Ureter (tissue), 1 donor: ENCODE data around the gene PHF12. TPM values are rescaled to one million over a fixed set of nuclear protein-coding genes. Genes with fewer than 3 reads are reported as not detected.
"Not testable (repeated sequence)": the region's sequence is repeated elsewhere in the genome, so short reads cannot be mapped to it uniquely, and the experiment has no call there.

Source experiments
- DNase-seq: peaks from one replicate; pipeline ENCODE4 v3.0.0-alpha.2; 2020; ENCODE audit warnings: low spot score
- total RNA-seq: library from RNA; stranded (reverse); gene quantifications from one replicate; pipeline ENCODE4 v1.2.4, GENCODE V29; 2023
- donor health status: DM: yes; HTN: yes; CAD: no.

PHF12 gene
- total RNA-seq, 1 donor from 2014 or later: 69.4 TPM

DNA sequence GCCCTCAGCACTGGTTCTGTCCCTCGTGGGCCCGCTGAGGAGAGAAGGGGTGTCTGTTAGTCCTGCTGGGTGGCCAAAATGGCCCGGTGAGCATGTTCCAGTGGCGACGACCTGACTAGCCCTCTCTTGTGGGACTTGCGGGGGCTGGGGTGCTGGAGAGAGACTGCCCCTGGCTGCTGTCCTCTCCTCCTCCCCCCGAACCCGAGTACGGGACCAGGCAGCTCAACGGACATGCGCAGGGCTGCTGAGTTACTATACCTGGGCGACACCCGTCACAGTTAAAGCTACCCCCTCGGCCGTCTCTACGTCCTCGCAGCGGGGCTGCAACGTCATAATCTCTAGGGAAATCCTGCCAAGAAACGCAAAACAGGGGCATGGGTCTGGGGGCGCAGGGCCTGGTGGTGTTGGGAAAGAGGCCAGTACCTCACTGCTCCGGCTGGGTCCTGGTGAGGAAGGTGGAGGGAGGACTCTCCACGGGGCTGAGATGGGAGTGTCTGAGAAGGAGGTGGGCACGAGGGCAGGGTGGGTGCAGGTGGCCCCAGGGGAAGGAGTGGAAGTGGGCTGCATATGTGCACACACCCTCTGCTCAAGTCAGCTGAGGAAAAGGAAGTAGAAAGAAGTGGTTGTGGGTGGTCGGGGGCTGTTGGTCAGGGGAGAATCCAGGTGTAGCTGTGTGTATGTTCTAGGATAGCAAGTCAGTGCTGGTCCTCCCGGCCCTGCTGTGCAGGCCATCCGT is 67.2 kb downstream of the PHF12 start:
- no peak for DNase-seq

DNA sequence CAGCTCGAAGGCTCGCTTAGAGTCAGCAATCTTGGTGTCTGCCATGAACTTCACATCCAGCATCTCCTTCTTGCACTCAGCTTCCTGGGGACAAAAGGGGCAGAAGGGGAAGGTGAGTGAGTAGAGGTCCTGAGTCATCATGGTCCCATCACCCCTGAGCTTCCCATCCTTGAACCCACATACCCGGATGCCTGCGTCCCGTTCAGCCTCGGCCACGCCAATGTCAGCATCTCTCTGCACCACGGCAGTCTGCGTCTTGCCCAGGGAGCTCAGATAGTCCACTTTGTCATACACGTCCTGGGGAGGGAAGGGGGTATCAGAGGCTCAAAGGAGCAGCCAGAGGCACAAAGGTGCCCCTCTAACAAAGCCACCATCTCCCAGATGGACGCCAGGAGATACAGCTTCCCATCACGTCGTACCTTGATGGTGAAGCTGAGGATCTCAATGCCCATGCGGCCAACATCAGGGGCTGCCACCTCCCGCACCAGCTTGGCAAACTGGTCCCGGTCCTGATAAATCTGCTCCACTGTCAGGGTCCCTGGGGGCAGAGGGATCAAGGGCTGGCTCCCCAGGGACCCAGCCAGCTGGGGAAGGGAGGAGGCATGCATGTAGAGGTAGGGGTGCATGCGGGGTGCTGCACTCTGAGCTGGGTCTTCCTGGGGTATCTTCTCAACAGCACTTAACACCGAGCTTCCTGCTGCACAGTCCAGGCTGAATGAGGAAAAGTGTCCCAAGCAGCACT is 69.0 kb downstream of the PHF12 start:
- DNase-seq: no peak

DNA sequence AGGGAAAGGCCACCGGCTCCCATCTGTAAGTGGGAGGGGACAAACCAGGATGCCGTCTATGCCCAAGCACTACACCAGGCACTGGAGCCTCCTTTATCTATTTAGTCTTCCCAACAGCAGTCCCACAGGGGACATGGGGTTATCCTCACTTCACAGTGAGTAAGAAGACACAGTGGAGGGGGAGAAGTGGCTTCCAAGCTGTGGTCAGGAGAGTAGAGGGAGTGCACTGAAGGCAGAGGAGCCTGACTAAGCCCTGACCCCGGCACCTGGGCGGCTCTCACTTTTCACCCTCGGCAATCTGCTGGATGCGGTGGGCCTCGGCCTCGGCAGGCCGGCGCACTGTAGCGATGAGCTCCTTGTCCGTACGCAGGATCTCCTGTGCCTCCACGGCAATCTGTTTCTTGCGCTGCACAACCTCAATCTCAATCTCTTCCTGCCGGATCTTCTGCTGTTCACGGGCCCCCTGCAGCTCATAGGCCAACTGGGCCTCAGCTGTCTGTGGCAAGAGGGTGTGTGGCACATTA is 69.7 kb downstream of the PHF12 start:
- no peak for DNase-seq

DNA sequence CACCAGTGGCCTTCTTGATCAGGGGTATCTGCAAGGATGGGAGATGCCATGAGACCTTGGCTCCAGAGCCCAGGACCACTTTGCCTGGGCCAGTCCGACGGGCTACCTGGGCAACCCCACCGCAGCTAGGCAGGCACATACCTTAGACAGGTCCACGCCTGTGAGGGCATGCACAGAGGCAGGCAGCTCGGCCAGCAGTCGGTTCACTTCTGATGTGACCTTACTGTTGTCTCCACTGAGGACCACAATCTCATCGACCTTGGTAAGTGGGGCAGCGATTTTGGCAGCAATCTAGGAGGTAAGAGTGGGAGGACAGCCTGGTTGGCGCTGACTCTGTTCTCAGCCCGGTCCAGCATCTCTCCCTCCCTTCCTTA is 70.8 kb downstream of the PHF12 start:
- no peak for DNase-seq

DNA sequence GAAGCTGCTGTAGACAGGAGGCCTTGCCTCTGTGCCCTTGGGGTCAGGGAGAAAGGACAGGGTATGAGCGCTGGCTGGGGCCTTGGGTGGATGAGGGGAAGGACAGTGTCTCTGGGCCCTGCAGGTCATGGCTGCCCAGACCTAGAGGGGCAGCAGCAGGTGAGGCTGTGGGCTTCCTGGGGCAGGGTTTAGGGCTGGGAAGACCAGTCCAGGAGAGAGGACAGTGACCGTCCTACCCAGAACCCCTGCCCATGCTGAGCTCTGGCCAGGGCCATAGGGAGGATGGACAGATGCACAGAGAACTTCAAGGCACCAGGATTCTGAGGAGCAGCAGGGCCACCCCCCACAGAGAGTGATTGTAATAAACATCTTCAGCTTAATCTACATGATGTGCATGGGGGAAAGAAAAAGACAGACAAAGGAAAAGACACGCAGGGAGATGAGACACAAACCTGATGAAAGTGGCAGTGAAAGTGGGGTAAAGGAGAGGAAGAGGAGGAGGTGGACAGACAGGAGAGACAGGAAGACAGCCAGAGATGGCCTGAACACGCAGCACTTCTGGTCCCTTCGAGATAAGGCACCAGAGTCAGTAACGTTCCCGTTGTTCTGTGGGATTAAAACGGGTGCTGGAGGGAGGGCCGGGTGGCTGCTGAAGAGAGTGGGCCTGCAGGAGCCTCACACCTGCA is 71.3 kb downstream of the PHF12 start:
- DNase-seq: no peak

DNA sequence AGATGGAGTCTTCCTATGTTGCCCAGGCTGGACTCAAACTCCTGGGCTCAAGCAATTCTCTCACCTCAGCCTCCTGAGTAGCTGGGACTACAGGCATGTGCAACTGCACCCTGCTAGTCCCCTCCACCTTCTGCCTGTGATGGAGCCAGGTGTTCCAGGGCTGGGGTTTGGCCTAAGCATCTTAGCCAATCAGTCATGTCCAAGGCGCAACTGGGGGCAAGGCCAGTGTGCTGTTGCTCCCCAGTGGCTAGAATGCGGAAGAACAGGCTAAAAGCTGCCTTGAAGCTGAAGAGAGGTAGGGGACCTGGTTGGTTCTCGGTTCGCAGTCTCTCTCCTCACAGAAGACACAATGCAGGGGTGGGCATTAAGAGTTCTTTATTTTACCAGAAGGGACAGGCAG is 72.3 kb downstream of the PHF12 start:
- DNase-seq: no peak

DNA sequence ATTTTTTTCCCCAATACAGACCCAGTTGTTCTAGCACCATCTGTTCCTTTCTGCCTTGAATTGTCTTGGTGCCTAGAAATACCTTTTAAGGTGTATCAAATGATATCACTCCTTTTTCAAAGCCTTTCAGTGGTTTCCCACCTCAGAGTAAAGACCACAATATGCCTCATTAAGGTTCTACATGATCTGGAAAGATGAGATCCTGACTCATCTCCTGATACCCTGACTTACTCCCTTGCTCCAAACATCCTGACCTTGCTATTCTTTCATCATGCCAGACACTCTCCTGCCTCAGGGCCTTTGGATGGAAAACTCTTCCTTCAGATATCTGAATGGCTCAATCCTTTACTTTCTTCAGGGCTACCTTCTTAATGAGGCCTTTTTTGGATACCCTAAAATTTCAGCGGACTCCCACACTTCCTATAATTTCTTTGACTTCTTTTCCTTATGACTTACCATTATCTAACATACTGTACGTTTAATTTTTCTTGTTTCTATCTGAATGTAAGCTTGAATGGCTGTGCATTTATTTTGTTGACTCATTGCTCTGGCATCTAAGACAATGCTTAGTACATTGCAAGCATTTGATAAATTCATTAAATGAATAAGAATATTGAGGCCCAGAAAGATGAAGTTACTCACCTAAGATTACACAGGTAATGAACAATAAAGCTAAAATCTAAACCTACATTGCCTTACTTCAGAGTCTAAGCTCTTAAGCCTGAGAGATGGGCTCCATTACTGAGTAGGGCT is 73.0 kb downstream of the PHF12 start:
- no peak for DNase-seq

DNA sequence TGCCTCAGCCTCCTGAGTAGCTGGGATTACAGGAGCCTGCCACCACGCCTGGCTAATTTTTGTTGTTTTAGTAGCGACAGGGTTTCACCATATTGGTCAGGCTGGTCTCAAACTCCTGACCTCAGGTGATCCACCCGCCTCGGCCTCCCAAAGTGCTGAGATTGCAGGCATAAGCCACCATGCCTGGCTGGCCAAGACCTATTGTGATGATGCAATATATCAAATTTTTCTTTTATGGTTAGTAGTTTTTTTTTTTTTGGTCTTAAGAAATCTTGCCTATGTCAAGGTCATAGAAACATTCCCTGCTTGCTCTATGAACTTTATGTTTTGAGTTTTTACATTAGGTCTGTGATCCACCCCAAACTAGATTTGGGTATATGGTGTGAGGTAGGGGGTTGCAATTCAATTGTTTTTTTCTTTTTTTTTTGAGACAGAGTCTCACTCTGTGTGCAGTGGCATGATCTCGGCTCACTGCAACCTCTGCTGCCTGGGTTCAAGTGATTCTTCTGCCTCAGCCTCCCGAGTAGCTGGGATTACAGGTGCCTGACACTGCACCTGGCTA is 74.1 kb downstream of the PHF12 start:
- DNase-seq: not testable (repeated sequence)

DNA sequence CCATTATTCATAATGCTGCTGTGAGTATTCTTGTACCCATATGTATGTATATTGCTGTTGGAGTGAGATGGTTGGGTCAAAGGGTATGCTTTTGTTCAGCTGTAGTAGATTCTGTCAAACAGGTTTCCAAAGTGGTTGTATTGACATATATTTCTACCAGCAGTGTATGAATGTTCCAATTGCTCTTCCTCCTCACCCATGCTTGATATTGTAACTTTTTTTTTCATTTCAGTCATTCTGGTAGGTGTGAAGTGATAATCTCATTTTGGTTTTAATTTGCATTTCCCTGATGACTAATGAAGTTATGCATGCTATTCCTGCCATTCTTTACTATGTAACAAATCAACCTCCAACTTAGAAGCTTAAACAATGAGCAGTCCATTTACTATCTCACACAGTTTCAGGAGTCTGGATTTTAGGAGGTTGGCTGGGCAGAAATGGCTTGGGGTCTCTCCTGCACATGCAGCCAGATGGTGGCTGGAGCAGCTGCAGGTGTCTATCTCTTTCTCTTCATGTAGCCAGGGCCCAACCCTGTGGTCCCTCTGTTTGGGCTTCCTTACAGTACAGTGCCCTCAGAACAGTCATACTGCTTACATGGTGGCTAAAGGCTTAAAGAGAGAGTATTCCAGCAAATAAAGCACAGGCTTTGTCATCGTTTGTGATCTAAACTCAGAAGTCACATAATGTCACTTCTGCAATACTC is 75.3 kb downstream of the PHF12 start:
- DNase-seq: no peak

DNA sequence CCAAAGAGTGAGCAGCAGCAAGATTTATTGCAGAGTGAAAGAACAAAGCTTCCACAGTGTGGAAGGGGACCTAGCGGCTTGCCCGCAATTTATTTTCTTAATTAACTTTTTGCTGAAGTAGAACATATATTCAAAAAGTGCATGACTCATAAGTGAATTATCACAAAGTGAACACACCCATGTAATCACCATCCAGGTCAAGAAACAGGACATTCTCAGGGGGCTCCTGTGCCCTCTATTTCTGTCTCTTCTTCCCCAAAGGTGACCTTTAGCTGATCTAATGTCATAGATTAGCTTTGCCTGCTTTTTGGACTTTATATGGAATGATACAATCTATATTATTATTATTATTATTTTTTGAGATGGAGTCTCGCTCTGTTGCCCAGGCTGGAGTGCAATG is 76.6 kb downstream of the PHF12 start:
- no peak for DNase-seq

DNA sequence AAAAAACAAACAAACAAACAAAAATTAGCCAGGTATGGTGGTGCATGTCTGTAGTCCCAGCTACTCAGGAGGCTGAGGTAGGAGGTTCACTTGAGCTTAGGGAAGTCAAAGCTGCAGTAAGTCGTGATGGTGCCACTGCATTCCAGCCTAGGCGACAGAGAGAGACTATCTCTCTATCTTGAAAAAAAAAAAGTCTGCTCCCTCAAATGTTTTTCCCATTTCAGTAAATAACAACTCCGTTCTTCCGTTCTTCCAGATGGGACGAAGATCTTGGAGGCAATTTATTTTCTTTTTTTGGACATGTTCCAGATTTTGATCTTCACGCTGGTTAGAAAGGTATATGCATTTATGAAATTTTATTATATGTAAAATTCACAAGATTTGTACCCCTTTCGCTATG is 77.5 kb downstream of the PHF12 start:
- no peak for DNase-seq

DNA sequence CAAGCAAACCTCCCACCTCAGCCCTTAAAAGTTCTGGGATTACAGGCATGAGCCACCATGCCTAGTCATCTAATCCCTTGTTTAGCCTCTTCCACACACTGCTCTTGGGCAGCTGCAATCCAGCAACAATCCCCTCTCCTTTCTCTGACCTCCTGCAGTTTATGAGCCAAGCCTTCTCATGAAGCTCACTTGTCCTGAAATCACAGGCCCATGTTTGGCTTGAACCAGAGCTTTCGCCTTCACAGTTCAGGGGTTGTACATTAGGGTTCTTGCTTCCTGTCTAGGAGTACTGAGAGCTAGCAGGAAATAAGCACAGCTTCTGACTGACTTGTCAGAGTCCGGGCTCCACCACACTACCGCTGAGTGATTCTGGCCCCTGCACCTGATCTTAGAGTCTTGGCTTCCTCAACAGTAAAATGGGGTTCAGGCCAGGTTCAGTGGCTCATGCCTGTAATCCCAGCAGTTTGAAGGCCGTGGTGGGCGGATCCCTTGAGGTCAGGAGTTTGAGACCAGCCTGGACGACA is 80.2 kb downstream of the PHF12 start:
- DNase-seq: no peak

DNA sequence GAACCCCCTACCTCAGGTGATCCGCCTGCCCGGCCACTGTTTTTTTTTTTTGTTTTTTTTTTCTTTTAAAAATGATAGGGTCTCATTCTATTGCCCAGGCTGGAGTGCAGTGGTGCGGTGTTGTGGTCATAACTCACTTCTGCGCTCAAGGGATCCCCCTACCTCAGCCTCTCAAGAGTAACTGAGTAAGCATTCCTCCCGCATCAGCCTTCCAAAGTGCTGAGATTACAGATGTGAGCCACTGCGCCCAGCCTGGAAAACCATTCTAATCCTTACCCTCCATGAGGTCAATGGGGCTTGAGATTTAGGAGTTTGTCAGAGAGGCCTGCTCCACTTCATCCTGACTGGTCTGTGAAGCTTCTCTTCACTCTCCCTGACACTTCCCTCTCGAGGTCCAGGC is 84.0 kb downstream of the PHF12 start:
- no peak for DNase-seq

DNA sequence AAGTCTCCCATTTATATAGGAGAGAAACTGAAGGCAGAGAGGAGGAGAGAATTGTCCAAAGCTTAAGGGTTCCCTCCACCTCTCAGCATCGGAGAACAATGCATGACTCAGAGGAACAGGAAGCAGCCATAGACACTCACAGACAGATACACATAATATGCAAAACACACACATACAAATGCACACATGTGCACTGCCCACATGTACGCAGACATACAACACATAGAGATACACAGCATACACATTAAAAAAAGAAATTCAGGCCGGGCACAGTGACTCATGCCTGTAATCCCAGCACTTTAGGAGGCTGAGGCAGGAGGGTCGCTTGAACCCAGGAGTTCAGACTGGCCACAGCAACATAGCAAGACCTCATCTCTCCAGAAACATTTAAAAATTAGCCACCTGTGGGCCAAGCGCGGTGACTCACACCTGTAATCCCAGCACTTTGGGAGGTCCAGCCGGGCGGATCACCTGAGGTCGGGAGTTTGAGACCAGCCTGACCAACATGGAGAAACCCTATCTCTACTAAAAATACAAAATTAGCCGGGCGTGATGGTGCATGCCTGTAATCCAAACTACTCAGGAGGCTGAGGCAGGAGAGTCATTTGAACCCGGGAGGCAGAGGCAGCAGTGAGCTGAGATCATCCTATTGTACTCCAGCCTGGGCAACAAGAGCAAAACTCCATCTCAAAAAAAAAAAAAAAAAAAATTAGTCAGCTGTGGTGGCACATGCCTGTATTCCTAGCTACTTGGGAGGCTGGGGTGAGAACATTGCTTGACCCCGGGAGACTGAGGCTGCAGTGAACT is 85.2 kb downstream of the PHF12 start:
- DNase-seq: no peak

DNA sequence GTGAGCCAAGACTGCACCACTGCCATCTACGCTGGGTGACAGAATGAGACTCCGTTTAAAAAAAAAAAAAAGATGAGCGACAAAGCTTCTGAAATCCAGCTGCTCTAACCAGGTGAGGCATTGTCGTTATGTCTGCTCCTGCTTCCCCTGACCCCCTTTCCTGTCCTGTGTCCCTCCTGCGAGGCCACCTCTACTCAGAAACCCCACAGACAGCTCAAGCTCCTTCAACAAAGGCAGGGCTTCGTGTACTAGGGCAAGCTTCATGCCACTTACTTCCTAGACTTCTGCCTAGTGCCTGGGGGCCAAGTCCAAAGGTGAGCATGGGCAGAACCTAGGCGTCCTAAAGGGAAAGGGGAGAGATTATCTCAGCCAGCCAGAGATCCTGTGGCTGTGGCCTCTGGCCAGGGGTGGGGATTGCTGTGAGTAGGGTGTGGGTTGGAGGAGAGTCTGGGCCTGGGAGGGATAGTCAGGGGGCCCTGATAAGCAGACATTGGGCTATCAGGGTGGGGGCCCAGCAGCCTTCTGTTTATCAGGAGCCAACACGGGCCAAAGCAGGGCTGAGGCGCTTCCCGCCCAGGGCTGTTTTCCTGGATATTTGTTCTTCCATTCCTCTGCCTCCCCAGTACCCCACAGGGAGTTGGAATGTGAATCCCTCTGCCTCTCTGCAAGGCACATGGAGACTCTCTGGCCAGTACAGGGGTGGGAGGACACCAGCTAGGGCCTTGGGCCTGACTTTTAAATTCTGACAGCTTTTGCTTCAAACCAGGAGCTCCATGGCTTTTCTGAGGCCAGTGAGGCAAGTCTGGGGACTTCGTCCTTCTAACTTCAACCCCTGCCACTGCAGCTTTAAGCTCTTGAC is 86.1 kb downstream of the PHF12 start:
- DNase-seq: no peak

DNA sequence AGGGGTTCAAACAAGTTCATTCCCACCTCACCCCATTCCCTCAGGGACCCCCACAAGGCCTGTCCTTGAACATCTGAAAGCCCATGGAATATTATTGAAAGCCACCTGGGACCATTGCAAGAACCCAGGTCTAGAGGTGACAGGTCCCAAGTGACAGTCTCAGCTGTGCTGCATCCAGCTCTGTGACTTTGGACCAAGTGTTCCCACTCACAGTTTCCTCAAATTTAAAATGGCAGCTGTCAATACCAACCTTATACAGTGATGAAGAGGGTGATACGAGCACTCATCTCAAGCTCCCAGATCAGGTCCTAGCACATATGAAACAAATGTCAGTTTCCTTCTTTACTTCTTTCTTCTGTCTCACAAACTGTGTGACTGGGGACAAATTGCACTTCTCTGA is 87.4 kb downstream of the PHF12 start:
- DNase-seq: no peak

DNA sequence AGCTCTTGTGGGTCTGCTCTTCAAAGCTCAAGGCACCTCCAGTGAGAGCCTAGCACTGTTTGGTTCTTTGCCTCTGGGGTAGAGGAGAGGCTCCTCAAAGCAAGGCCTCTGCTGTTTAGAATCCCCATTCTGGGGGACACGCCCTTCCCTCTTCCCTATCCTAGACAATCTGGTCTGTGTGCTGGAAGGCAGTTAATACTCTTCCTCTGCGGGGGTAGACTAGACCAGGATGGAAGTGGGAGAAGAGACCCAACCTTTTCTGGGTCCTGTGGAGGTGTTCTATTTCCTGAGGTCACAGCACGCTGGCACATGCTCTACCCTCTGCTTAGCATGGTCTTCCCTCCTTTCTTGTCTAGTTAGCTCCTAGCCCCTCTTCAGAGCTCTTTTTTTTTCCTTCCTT is 88.8 kb downstream of the PHF12 start:
- no peak for DNase-seq

DNA sequence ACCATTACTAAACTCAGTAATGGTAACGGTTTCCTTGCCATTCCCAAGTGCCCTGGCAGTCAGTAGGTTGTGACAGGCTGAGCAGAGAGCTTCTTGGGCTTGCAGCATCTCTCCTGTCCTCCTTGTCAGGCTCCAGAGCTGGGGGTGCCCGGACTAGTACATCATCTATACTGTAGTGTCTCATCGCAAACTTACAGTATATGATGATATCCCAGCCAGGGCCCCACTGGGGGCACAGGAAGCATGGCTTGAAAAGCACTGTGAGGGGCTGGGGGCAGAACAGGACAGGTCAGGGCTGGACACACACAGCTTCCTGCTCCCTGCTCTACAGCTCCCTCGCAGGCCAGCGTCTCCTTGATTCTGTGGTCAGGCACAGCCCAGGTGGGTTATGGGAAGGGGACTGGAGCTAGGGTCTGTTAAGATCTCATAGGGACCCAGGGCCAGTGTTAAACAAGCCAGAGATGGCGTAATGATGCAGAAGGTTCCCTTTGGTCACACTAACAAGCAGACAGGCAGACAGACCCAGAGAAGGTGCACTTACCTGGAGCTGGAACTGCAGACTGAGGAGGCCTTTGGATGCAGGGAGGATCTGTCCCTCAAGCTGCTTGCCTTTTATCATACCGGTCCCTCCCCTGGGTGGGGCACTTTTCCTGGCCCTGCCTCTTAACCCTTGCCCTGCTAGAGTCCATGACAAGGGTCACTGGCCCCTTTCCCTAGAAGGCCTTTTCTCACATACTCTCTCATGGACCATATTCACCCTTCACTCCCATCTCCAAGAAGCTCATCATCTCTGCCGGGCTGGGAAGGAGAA is 89.7 kb downstream of the PHF12 start:
- no peak for DNase-seq
